G401.6 (cell line): ENCODE measurements around the gene TBC1D1.

Experiments
- FAIRE-seq: peaks from 2 replicates; lab custom pipeline; 2012; peaks lifted over from hg19 to GRCh38; lab: Jason Lieb, UNC

Gene TBC1D1

DNA sequence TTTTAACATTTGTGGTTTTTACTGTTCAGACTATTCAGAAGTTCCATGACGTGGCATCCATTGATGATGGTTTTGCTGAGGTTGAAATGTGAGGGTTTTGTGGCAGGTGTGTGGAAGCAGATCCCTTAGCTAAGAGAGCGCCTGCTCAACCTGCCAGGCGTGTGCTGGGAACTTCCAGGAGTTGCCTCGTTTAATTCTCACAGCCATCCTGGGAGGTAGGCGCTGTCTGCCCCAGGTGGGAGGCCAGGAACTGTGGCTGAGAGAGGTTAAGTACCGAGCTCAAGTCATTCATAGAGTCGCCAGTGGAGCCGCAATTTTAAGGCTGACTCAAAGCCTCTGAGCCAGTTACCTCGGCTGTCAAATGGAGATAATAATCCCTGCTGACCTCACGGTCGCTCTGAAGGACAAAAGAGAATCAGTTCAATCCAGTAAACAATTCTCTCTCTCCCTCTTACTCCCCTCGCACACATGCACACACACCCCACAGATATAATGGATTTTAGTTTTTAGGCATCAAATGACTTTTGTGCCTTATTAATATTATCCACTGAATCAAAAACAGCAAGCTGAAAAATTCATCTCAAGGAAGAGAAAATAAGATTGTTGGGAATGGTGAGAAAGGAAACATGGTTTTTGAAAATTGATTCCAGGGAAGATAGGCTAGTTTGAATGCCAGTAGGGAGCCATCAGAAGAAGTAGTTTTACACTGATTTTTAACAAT, 240.6 kb downstream of the TBC1D1 start:
- no peak for FAIRE-seq

DNA sequence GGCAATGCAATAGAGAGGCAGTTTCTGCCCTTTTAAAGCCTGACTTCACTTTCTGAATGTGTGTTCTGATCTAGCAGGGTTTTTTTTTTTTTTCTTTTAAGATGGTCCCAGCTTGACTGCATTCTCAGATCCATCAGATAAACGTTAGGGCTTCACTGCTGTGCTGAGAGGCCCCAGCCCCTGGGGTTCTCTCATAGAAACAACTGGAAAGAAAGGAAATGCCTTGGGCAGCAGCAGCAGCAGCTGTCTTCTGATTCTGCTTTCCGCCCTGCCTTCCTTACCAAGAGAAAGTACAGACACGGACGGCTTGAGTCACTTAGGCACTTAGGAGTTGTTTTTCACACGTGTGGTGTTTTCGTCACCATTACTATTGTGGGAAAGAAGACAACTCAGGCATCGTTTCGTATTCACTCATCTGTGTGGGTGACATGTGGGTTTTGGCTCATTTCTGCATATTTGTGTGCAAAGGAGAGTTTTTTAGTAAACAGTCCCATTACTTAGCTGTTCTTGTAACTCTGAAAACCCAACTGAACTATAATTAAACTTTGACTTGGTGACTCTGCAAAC, 241.3 kb downstream of the TBC1D1 start:
- FAIRE-seq: no peak

DNA sequence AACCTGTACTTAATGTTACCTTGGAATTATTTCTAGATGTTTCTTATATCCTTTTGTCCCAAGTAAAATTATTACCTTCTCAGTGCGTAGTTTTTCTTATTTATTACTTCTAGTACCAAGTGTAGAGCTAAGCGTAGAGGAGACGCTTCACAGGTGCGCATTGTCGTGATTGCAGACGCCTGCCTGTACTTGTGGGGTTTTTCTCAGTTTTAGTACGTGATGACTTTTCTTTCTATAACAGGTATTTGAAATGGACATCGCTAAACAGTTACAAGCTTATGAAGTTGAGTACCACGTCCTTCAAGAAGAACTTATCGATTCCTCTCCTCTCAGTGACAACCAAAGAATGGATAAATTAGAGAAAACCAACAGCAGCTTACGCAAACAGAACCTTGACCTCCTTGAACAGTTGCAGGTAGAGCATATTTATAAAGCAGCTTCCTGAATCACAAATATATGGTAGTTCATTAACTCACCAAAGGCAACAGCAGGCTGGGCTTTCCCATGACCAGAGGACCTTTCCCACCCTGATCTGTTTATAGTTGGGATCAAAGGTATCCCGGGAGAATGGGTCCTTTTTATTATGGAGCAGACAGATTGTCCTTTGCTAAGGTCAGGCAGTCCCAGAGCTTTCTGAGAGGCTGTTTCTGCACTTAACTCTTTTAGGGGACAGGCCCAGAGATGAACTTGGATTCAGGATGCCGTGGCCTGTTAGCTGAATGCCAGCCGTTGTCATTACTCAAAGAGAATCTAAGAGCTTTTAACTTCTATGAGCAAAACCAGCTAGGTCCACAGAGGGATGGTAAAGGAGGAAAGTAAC, 242.2 kb downstream of the TBC1D1 start:
- no peak for FAIRE-seq

DNA sequence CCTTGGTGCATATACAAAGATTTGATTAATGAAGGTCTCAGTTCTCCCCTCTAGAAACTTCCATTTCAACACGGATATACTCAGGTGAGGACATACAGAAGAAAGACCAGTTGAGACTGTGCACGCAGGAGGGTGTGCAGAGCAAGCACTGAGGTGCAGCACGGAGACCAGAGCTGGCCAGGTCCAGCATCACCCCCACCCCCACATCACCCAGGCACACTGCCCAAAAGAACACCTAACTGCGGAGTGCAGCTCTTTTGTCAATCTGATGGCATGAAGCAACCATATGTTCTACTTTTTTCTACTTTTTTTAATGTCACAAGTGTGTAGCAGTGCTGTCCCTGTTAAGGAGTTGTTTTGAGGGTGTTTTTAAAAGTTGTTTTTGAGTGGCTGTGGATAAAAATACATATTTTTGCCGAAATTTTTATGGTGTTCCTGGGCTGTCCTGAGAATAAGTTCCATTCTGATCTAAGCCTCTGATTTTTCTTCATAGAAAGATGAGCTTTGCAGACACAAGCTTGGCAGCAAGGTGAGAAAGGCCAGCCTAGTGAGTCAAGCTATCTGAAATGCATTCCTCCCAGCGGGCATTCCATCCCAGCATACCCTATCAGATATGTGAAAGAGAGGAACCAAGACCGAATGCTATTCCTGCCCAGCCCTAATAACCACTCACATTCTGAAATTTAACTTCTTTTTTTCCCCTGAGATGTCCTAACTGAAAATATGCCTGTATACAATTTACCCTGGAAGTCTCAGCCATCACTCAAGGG, 243.0 kb downstream of the TBC1D1 start:
- FAIRE-seq: no peak

DNA sequence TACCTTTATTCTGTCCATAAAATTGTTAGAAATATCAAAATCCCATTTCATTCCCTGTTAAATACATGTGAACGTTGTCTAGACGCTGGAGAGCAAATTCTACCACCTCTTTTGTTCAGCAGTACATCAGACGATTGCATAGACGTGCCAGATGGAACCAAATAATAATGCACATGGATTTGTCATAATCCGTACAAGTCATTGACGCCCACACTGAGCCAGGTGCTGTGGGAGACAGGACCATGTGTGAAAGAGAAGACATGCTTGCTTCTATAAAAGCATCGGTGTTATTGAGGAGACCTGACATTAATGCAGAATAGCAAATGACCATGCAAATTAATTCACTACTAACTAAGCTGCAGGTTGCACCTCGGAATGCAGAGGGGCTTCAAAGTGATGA, 244.3 kb downstream of the TBC1D1 start:
- FAIRE-seq: no peak

DNA sequence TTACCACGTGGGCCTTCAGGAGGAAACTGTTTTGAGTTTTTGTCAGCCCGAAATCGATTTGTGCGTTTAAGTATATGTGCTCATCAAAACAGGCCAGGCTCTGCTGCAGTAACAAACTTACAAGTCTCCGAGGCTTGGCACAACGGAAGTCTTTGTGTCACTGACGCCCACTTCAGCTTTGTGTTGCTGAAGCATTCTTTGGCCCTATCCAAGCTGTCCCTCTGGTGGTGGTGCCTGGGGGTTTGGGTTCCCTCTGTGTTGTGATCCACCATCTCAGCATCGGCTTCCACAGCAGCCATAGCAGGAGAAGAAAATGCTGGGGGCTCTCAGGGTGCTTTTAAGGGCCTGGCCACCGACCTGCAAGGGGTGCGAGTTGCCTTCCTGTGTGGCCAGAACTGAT, 245.7 kb downstream of the TBC1D1 start:
- FAIRE-seq: no peak

DNA sequence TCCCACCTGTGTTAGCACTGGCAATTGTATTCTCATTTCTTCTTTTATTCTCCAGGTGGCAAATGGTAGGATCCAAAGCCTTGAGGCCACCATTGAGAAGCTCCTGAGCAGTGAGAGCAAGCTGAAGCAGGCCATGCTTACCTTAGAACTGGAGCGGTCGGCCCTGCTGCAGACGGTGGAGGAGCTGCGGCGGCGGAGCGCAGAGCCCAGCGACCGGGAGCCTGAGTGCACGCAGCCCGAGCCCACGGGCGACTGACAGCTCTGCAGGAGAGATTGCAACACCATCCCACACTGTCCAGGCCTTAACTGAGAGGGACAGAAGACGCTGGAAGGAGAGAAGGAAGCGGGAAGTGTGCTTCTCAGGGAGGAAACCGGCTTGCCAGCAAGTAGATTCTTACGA, 246.2 kb downstream of the TBC1D1 start:
- no peak for FAIRE-seq

DNA sequence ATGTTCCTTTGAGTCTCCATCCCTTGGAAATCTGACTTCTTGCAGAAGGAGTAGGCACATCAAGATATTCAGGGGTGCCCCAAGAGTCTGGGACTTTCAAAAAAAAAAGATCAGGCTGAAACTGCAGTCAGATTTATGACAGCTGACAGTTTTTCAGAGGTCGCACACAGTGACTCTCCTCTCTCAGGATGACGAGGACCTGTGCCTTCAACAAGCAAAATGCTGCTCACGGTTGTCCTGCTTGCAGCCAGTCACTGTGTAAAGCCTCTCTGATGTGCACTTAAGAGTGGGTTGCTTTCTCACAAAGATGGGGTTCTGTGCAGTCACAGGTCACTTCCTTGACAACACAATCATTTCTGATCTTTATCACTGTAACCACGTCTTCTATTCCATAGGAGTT, 247.5 kb downstream of the TBC1D1 start:
- no peak for FAIRE-seq

DNA sequence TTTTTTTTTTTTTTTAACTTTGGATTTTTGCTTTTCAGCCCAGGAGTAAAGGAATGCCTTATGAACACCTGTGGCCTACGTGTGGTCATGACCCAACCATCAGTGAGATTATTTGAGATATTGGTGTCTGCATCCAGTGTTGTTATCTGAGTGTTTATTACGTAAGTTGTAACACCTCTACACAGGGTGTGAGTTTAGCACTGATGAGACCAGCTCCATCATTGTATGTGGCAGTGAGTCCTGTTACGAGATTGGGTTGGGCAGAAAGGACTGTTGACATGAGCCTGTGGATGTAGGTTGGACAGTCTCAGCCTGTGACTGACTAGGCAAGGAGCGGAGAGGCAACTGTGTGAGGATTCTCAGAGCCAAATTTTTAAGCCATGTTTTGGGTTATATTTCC, 248.3 kb downstream of the TBC1D1 start:
- FAIRE-seq: no peak

DNA sequence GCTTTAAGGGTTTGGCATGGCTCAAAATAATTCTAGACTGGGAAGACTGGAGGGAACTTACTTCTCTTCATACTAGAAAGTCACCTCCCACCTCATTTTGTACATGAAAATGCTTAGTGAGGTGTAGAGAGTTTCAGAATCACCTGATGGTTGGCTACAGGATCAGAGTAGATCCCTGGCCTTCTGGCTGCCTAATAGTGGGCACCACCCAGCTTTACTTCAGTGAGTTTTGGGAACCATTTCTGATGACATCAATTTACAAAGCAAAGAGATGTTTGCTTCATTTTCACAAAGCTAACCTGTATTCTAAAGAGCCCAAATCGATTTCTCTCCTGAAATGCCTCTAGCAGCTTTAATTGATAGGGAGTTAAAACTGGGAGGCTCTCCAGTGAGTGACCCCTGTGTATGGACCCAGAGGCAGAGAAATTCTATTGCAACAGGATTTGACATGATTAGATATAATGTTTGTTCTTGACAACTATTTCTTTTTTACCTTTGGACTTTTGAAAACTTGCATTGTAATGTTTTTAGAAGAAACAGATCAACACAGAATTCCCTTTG, 249.8 kb downstream of the TBC1D1 start:
- no peak for FAIRE-seq

DNA sequence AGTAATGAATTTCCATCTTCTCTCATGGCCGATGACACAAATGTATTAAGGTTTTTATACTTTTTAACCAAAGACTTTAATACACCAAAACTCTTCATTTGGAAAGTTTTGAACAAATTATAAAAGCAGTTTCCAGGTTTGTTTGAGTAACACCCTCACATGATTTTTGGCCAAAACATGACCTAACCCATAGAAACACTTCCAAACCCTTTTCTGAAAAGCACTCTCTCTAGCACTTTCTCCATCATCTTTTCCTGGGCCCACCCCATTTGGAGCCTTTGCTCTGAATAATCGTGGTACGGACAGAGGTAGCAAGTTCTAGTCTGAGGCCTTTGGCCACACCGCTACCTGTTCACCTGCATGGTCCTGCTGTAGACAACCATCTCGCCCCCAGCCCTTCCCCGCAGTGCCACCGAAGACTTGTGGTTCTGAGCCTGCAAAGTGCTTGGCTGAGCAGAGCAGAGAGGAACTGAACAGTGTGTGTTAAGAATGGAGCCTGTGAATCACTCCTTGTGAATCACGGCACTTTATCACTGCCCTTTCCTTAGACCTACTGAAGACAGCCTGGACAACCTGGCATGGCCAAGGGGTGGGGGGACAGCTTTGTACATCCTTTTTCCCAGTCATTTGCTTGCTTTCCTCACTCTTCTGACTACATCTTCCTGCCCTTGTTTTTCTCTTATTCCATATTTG, 251.1 kb downstream of the TBC1D1 start:
- no peak for FAIRE-seq

DNA sequence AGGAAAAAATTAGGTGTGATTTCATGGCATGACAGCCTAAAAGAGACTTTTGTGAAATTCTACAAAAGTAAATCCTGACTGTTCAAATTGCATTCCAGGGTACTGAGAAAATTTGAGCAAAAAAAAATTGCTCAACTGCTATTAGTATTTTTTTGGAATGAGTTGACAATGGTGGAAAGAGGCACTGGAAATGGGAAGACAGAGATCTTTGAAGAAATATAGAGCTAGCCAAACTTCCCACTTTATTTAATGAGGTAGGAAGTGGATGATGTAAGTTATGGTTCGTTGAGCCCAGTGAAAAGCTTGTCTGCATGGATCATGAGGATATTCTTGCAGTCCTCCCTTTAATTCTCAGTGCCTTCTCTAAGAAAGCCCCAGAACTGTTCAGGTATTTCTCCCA, 253.1 kb downstream of the TBC1D1 start:
- no peak for FAIRE-seq

DNA sequence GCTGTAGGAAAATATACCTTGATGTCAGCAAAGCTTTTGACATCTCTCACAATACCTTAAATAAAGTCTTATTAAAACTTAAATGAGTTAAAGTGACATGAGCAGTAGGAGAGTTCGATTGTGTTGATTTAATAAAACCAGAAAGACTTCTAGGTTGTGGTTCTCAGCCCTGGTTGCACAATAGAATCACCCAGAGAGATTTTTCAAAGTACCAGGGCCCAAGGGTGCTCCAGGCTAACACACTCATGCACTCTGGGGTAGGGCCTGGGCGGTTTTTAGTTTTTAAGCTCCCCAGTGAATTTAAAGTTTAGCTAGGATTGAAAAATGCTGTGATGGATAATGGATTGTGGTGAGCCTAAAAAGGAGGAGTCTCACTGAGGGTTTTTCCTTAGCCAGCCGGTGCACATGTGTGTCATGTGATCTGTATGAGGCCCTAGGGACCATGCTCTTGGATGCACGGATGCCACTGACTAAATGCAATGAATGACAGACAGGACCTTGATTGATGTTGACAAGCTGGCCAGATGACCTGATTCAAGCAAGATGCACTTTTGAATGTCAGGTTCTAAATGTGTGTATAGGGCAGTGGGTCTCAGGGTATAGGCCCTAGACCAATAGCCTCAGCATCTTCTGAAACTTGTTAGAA, 254.3 kb downstream of the TBC1D1 start:
- no peak for FAIRE-seq

DNA sequence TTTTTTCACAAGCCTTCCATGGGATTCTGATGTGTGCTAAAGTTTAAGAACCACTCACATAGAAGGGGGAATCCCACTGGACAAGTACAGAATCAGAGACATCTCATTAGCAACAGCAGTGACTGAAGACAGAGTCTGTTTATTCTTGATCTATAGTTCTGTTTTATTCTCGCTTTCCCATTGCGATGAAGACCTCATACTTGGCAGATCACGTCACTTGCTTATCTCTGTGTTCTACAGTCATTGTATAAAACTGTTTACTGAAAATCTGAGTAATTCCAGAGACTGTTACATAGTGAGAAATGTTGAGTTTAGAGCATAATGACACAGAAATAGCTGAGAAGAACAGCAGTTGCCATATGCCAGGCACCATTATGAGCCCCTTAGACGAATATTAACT, 254.9 kb downstream of the TBC1D1 start:
- no peak for FAIRE-seq

DNA sequence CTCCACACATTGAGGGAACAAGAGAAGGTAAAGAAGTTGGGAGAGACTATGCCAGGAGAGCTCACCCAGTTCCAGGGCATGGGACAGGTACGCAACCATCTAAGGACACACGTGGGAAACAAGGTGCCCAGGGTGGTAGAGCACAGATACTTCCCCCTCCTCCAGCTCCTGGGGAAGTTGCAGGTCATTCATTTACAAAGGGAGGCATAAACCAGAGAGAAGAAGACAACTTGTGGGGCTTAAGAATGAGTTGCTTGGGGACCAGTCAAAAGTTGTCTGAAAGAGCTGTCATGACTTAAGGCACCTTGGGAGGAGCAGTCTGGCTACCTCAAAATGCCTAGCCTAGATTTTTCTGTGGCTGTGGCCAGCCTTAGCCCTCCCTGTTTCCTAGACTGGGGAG, 255.5 kb downstream of the TBC1D1 start:
- no peak for FAIRE-seq

DNA sequence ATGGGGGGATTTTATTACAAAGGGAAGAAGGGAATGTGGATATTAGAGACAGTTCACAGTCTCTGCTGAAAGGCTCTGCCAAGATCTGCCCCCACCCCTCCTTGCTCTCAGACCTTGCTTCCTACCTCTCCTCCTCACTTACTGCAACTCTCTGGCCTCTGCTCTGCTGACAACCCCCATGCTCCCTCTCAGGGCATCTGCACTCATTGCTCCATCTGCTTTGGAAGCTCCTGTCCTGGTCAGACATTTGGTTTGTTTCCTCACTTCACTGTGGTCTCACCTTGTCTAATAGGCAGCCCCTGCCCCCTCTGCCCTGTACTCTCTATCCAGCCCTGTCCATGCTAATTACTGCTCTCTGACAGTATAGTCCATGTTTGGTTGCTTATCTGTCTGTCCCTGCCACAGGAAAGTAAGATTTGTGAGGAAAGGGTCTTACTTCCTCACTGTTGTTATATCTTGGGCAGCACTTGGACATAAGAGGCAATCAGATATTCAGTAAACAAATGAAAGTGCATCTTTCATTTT, 258.6 kb downstream of the TBC1D1 start:
- no peak for FAIRE-seq

DNA sequence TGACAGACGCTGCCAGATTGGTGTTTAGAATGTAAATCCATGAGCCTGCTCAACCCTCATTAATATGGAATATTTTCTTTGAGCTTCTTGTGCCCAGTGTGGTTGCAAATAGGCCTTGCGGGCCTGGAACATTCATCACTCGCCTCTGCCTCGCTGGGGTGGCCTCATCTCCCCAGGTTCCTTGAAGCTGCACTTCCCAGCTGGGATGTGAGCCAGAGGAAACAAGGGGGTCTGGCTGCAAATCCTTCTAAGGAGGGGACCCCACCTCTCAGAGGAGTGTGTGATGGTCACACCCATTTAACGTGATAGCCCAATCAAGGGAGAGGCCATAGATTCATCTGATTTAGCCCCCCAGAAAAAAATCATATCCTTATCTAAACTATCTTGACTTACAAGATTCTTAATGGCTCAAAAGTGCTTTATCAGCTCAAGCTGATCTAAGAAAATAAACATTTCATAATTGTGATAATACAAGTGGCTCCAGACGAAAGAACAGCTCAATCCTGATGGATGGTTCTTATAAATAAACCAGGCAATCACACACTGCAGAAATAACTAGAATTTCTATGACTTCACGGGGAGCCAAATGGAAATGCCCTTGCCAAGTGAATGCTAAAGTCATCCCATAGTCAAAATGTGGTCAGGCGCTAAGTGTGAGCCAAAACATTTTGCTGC, 259.2 kb downstream of the TBC1D1 start:
- no peak for FAIRE-seq

DNA sequence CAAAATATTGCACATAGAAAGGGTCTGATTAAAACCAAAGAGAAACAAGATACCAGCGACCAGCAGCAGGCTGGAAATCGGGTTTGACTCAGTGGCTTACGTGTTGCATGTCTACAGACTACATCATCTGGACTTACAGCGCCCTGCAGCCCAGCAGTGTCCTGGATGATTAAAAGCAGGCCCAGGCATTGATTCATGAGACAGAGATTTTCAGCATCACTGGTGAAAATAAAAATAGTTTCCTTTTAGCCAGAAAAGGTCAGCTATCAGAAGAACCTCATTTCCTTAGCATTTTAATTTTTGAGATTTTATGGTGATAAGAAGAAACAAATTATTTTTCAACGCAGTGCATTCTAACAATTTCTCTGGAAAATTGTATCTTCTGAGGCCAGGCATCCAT, 259.9 kb downstream of the TBC1D1 start:
- no peak for FAIRE-seq

DNA sequence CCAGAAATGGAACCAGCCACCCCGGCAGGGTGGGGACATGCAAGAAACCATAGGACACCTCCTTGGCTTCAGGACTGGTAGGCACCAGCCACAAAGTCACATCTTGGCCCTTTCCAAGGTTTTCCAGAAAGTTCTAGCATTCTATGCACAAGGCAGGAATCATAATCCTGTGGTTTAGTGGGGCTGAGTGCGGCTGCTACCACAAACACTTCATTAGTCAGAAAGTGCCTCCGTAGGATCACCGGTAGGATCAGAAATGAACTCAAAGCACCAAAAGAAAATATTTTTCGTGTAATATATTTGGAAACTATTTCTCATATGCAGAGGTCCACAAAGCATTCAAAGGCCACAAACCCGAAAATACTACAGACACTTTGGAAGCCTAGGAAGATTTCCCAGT, 261.0 kb downstream of the TBC1D1 start:
- FAIRE-seq: no peak

DNA sequence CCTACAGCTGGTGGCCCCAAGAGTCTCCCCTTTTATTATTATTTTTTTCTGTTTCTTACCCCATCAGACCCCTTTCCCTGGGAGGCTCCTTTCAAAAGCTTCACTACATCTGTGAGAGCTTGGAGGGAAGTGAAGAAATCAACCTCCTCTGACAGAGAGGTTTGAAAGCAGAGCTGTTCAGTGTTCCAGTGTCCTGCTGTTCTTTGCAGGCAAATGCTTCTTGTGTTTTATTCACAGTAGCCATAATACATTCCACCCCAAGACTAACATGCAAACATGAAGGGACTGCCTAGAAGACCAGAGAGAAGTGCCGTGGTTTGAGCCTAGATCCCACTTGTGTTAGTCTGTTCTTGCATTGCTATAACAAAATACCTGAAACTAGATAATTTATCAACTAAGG, 261.4 kb downstream of the TBC1D1 start:
- no peak for FAIRE-seq
